A549 (cell line): Measurements from ENCODE around the gene LRRC45. TPM values are rescaled to one million over a fixed set of nuclear protein-coding genes. Genes with fewer than 3 reads are reported as not detected.

Experiments
- ATAC-seq, 2 experiments: fragments of 200-7000 bp in 1 of 2; fragments of >200 bp in 1 of 2; cut with Nextera tagmentation in 1 of 2; cut with Tn5 transposase in 1 of 2; 3 replicates each; pipeline versions ENCODE4 v1.8.0 to v1.9.1; 2018 to 2020; ENCODE audit warnings: mild to moderate bottlenecking in 1 of 2, moderate library complexity in 1 of 2
- CTCF ChIA-PET: fragments of 300-600 bp; sonication (Branson Sonifier 250); formaldehyde crosslinking; extraction: SDS; loops from one replicate; lab custom pipeline; 2021; ENCODE audit warnings: antibody characterized with exemption, inconsistent platforms; lab: Yijun Ruan, JAX
- POLR2A ChIA-PET: fragments of 350-600 bp; formaldehyde crosslinking; extraction: SDS; loops from one replicate; lab custom pipeline; 2021; ENCODE audit warnings: antibody characterized with exemption, inconsistent platforms; lab: Yijun Ruan, JAX
- DNase-seq, 2 experiments: peaks; one replicate each; pipeline versions ENCODE4 v3.0.0 to v3.0.0-alpha.2; 2011 to 2016; ENCODE audit warnings: low read depth in 1 of 2, low spot score in 1 of 2
- FAIRE-seq: peaks from 2 replicates; lab custom pipeline; 2011; peaks lifted over from hg19 to GRCh38; lab: Jason Lieb, UNC
- H3K27ac ChIP-seq, 2 experiments: fragments of >200 bp; sonication (Bioruptor Twin); formaldehyde crosslinking; 3 replicates each; pipeline ENCODE4 v1.5.1; 2016 to 2017
- H3K4me1 ChIP-seq: fragments of >200 bp; sonication (Bioruptor Twin); formaldehyde crosslinking; 3 replicates; pipeline ENCODE4 v1.6.1; 2016
- H3K4me2 ChIP-seq: fragments of >200 bp; sonication (Bioruptor Twin); formaldehyde crosslinking; 3 replicates; pipeline ENCODE4 v1.6.1; 2016
- H3K4me3 ChIP-seq: fragments of >200 bp; sonication (Bioruptor Twin); formaldehyde crosslinking; 3 replicates; pipeline ENCODE4 v1.5.1; 2016
- H3K9me3 ChIP-seq: fragments of >200 bp; sonication (Bioruptor Twin); formaldehyde crosslinking; 3 replicates; pipeline ENCODE4 v1.6.1; 2016
- CBX2 ChIP-seq: fragments of 200-600 bp; sonication (generic); IDR thresholded peaks from 2 replicates; pipeline ENCODE4 v1.6.1; 2016; ENCODE audit warnings: low read depth, mild to moderate bottlenecking, borderline replicate concordance
- CEBPB ChIP-seq, 2 experiments: fragments of >200 bp in 1 of 2; sonication (Bioruptor Twin) in 1 of 2; formaldehyde crosslinking in 1 of 2; IDR thresholded peaks; 2 replicates each; pipeline ENCODE4 v1.6.1; 2012 to 2016
- CHD2 ChIP-seq: fragments of 150-350 bp; IDR thresholded peaks from 2 replicates; pipeline ENCODE4 v1.6.1; 2014; ENCODE audit warnings: low read length; ENCODE audit not compliant: partially characterized antibody
- CHD4 ChIP-seq: fragments of 200-600 bp; sonication (generic); IDR thresholded peaks from 2 replicates; pipeline ENCODE4 v1.6.1; 2016; ENCODE audit warnings: antibody characterized with exemption, mild to moderate bottlenecking, borderline replicate concordance
- EHF ChIP-seq: fragments of 250-450 bp; sonication (Bioruptor Pico); IDR thresholded peaks from 2 replicates; pipeline ENCODE4 v1.5.0; 2020; ENCODE audit warnings: mild to moderate bottlenecking
- EP300 ChIP-seq, 2 experiments: fragments of >200 bp; sonication (Bioruptor Twin); formaldehyde crosslinking; IDR thresholded peaks; 2 replicates in 1 of 2; 3 replicates in 1 of 2; pipeline ENCODE4 v1.6.1; 2016 to 2017
- FOSB ChIP-seq: fragments of 250-450 bp; sonication (Bioruptor Pico); IDR thresholded peaks from 2 replicates; pipeline ENCODE4 v1.5.0; 2020; ENCODE audit warnings: mild to moderate bottlenecking, moderate library complexity
- FOSL2 ChIP-seq, 2 experiments: fragments of 450-650 bp in 1 of 2; fragments of >200 bp in 1 of 2; sonication (Bioruptor Twin) in 1 of 2; formaldehyde crosslinking; IDR thresholded peaks; 2 replicates each; pipeline versions ENCODE4 v1.5.0 to v1.6.1; 2016 to 2020; ENCODE audit warnings: mild to moderate bottlenecking in 1 of 2, moderate library complexity in 1 of 2
- HOXA7 ChIP-seq: fragments of 250-450 bp; sonication (Bioruptor Pico); IDR thresholded peaks from 2 replicates; pipeline ENCODE4 v1.5.0; 2020; ENCODE audit warnings: mild to moderate bottlenecking, moderate library complexity
- HOXB13 ChIP-seq: fragments of 250-450 bp; sonication (Bioruptor Pico); IDR thresholded peaks from 2 replicates; pipeline ENCODE4 v1.5.0; 2020; ENCODE audit warnings: low read depth, mild to moderate bottlenecking, moderate library complexity
- MAX ChIP-seq: IDR thresholded peaks from 2 replicates; pipeline ENCODE4 v1.6.1; 2012
- MYC ChIP-seq: IDR thresholded peaks from 2 replicates; pipeline ENCODE4 v1.6.1; 2012; ENCODE audit warnings: mild to moderate bottlenecking, inconsistent platforms, low read length, improper control_type of control experiment, borderline replicate concordance
- NR3C1 ChIP-seq: fragments of >200 bp; sonication (Bioruptor Twin); formaldehyde crosslinking; IDR thresholded peaks from 3 replicates; pipeline ENCODE4 v1.6.1; 2017
- PHF8 ChIP-seq: fragments of 200-600 bp; sonication (generic); IDR thresholded peaks from 2 replicates; pipeline ENCODE4 v1.6.1; 2016; ENCODE audit warnings: low read depth, mild to moderate bottlenecking, antibody characterized with exemption, moderate library complexity, borderline replicate concordance
- POLR2AphosphoS2 ChIP-seq: conservative IDR thresholded peaks from 2 replicates; pipeline ENCODE4 v1.6.1; 2012; ENCODE audit warnings: low read length, improper control_type of control experiment, inconsistent platforms
- RARB ChIP-seq: fragments of 250-450 bp; sonication (Bioruptor Pico); IDR thresholded peaks from 2 replicates; pipeline ENCODE4 v1.8.0; 2021; ENCODE audit warnings: mild to moderate bottlenecking, moderate library complexity
- RFX5 ChIP-seq: fragments of 450-650 bp; IDR thresholded peaks from 2 replicates; pipeline ENCODE4 v1.7.1; 2014; ENCODE audit warnings: antibody characterized with exemption, mild to moderate bottlenecking, moderate library complexity
- SMC3 ChIP-seq: fragments of >200 bp; sonication (Bioruptor Twin); formaldehyde crosslinking; IDR thresholded peaks from 3 replicates; pipeline ENCODE4 v1.6.1; 2018; ENCODE audit warnings: inconsistent platforms
- SREBF2 ChIP-seq: fragments of 450-650 bp; IDR thresholded peaks from 2 replicates; pipeline ENCODE4 v1.6.1; 2014; ENCODE audit warnings: mild to moderate bottlenecking, moderate library complexity
- TFCP2L1 ChIP-seq: fragments of 250-450 bp; sonication (Bioruptor Pico); IDR thresholded peaks from 2 replicates; pipeline ENCODE4 v1.5.0; 2021; ENCODE audit warnings: mild to moderate bottlenecking
- ZC3H11A ChIP-seq: fragments of 450-650 bp; IDR thresholded peaks from 2 replicates; pipeline ENCODE4 v1.6.1; 2014; ENCODE audit warnings: antibody characterized with exemption, mild to moderate bottlenecking
- WGBS: methylation state at CpG from one replicate; pipeline ENCODE4 v1.1.6; 2017; ENCODE audit errors: missing lambda C conversion rate; 5-methylcytosine and 5-hydroxymethylcytosine counted together
- polyA plus RNA-seq, 4 experiments: library from polyadenylated mRNA; depleted of rRNA in 3 of 4; stranded (reverse); fragments of >200 nt; fragmentation: RNase III in 1 of 4; extraction: RNeasy Plus Mini Kit Qiagen cat#74134 plus additional on column Dnase treatment in 1 of 4; gene quantifications; 2 replicates in 3 of 4; 3 replicates in 1 of 4; pipeline ENCODE4 v1.2.3, GENCODE V29; 2011 to 2017
- TF ChIP-seq, protein P1 (sequence below): IDR thresholded peaks from 2 replicates; pipeline ENCODE4 v1.6.1; 2012
- TF ChIP-seq, protein P2 (sequence below): fragments of 200-600 bp; sonication (generic); IDR thresholded peaks from 2 replicates; pipeline ENCODE4 v1.6.1; 2016; ENCODE audit warnings: antibody characterized with exemption, mild to moderate bottlenecking, moderate library complexity
- TF ChIP-seq, protein P3 (sequence below): IDR thresholded peaks from 2 replicates; pipeline ENCODE4 v1.6.1; 2012; ENCODE audit warnings: low read depth, borderline replicate concordance

The LRRC45 gene
- polyA plus RNA-seq, 2 of the 4 experiments (the other 2 are of a cell fraction) = 6.4 to 24.5 TPM

- ChIA-PET POLR2A (no interaction called here), CTCF (interaction anchor here (0.5 to 4.2 kb wide), 8 partner anchors 9 to 119 kb away, joined by 3 to 28 read pairs (median 6); partner anchors contain the start of genes FASN and NOTUM)
- FAIRE-seq = no peak
- ATAC-seq = no peak
- 93% methylated on average over 8 of the region's 8 CpGs for WGBS
- no peak overlapping the region for H3K4me3 ChIP-seq
- H3K4me2 ChIP-seq = no peak overlapping the region
- no peaks in the 10 kb centered on the region for H3K9me3 ChIP-seq
- H3K4me1 ChIP-seq = peaks cover 13% of the 10 kb centered on the region; the same call in 2 of the 3 replicates
- H3K27ac ChIP-seq = no peak overlapping the region
- TF ChIP-seq SREBF2 (no peak), CEBPB (IDR thresholded peaks at IDR 0.05) (no peak), CHD4 (no peak), EHF (no peak), PHF8 (no peak), EP300 (IDR thresholded peaks at IDR 0.05) (no peak), TFCP2L1 (CRISPR knock-in tag) (no peak), MYC (no peak), RARB (CRISPR knock-in tag) (no peak), MAX (no peak), CBX2 (no peak), HOXB13 (CRISPR knock-in tag) (no peak), FOSB (CRISPR knock-in tag) (no peak)
- TF ChIP-seq, protein P1, sequence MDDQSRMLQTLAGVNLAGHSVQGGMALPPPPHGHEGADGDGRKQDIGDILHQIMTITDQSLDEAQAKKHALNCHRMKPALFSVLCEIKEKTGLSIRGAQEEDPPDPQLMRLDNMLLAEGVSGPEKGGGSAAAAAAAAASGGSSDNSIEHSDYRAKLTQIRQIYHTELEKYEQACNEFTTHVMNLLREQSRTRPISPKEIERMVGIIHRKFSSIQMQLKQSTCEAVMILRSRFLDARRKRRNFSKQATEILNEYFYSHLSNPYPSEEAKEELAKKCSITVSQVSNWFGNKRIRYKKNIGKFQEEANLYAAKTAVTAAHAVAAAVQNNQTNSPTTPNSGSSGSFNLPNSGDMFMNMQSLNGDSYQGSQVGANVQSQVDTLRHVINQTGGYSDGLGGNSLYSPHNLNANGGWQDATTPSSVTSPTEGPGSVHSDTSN = no peak
- TF ChIP-seq, protein P2, sequence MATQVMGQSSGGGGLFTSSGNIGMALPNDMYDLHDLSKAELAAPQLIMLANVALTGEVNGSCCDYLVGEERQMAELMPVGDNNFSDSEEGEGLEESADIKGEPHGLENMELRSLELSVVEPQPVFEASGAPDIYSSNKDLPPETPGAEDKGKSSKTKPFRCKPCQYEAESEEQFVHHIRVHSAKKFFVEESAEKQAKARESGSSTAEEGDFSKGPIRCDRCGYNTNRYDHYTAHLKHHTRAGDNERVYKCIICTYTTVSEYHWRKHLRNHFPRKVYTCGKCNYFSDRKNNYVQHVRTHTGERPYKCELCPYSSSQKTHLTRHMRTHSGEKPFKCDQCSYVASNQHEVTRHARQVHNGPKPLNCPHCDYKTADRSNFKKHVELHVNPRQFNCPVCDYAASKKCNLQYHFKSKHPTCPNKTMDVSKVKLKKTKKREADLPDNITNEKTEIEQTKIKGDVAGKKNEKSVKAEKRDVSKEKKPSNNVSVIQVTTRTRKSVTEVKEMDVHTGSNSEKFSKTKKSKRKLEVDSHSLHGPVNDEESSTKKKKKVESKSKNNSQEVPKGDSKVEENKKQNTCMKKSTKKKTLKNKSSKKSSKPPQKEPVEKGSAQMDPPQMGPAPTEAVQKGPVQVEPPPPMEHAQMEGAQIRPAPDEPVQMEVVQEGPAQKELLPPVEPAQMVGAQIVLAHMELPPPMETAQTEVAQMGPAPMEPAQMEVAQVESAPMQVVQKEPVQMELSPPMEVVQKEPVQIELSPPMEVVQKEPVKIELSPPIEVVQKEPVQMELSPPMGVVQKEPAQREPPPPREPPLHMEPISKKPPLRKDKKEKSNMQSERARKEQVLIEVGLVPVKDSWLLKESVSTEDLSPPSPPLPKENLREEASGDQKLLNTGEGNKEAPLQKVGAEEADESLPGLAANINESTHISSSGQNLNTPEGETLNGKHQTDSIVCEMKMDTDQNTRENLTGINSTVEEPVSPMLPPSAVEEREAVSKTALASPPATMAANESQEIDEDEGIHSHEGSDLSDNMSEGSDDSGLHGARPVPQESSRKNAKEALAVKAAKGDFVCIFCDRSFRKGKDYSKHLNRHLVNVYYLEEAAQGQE = no peak
- no peak for DNase-seq
Measured at GRCh38 chr17:82035488-82035887, 12.4 kb downstream of the LRRC45 start.

DNA sequence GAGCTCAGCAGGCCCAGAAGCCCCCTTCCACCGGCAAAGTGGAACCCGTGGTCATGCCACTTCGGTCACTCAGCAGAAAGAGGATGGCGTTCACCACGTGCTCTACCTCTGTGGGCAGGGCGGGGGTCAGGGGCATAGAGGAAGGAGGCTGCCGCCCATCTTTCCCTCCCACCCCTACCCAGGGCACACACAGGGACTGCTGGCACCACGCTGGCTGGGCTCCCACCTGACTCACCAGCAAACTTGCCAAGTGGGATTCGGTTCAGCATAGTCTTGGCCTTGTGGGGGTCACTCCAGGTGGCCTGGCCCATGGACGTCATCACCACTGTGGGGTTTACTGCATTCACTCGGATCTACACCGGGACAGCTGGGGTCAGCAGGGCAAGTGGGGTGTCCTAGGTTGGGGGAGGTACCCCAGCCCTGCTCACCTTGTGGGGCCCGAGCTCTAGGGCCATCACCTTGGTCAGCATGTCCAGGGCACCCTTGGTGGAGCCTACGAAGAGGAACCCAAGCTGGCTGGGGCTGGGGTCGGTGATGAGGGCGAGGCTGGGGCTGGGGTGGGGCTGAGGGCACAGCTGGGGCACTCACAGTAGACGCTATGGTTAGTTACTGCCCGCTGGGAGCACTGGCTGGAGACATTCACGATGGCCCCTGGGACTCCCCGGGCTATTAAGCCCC lies 13.0 kb downstream of the LRRC45 start:
- 91% methylated on average over 19 of the region's 20 CpGs for WGBS
- TF ChIP-seq NR3C1 (no peak), MYC (no peak), CHD4 (no peak), TFCP2L1 (CRISPR knock-in tag) (no peak), ZC3H11A (no peak), FOSL2 (IDR thresholded peaks at IDR 0.05) (no peak), FOSL2 (CRISPR knock-in tag; IDR thresholded peaks at IDR 0.05) (no peak), CHD2 (no peak), HOXA7 (CRISPR knock-in tag) (no peak), POLR2AphosphoS2 (no peak), EP300 (IDR thresholded peaks at IDR 0.05) (no peak), RFX5 (no peak), SMC3 (no peak)
- TF ChIP-seq, protein P3, sequence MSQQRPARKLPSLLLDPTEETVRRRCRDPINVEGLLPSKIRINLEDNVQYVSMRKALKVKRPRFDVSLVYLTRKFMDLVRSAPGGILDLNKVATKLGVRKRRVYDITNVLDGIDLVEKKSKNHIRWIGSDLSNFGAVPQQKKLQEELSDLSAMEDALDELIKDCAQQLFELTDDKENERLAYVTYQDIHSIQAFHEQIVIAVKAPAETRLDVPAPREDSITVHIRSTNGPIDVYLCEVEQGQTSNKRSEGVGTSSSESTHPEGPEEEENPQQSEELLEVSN = no peak
- TF ChIP-seq, protein P2 = no peak
- Histone ChIP-seq H3K9me3 (no peaks in the 10 kb centered on the region), H3K4me1 (peaks cover 13% of the 10 kb centered on the region; the same call in 2 of the 3 replicates), H3K4me2 (peak overlapping the region; percentile 83), H3K27ac (peak overlapping the region in 1 of 2 experiments; percentile 89; a peak in 2 of 6 replicates), H3K4me3 (peak overlapping the region; percentile 52; the same call in 1 of the 3 replicates)
- ChIA-PET CTCF (interaction anchor here (1.0 to 4.2 kb wide), 8 partner anchors 8 to 119 kb away, joined by 3 to 28 read pairs (median 8); partner anchors contain the start of genes DUS1L, FASN and NOTUM), POLR2A (no interaction called here)
- FAIRE-seq (no peak), DNase-seq (no peak), ATAC-seq (no peak)
